C4-2B (cell line): Measurements from ENCODE around the gene CFAP119.

ENCODE experiments used
- CTCF ChIP-seq: fragments of 450-650 bp; conservative IDR thresholded peaks from 2 replicates; pipeline ENCODE4 v1.5.1; 2017; ENCODE audit warnings: mild to moderate bottlenecking
- ZFX ChIP-seq: fragments of 450-650 bp; IDR thresholded peaks from 2 replicates; pipeline ENCODE4 v1.6.1; 2017

- TF ChIP-seq CTCF (no peak), ZFX (no peak)
Measured at GRCh38 chr16:30747799-30748633, 13.8 kb downstream of the CFAP119 start, which contains the start of gene PHKG2.
